Mucosa of stomach (tissue), 1 donor: ENCODE measurements around the gene ADARB2.

Experiments used
- H3K27me3 ChIP-seq: one replicate; pipeline ENCODE4 v1.7.0; 2013; ENCODE audit warnings: mild to moderate bottlenecking, low read length; ENCODE audit not compliant: control insufficient read depth, insufficient read depth
- H3K36me3 ChIP-seq: one replicate; pipeline ENCODE4 v1.7.0; 2013; ENCODE audit warnings: low read length; ENCODE audit not compliant: control insufficient read depth, insufficient read depth
- H3K4me1 ChIP-seq: one replicate; pipeline ENCODE4 v1.7.0; 2013; ENCODE audit warnings: mild to moderate bottlenecking, low read length; ENCODE audit not compliant: control insufficient read depth, insufficient read depth
- H3K4me3 ChIP-seq: one replicate; pipeline ENCODE4 v1.7.0; 2013; ENCODE audit warnings: low read length
- H3K9ac ChIP-seq: one replicate; pipeline ENCODE4 v1.7.0; 2013; ENCODE audit warnings: mild to moderate bottlenecking, low read length, moderate library complexity
- H3K9me3 ChIP-seq: one replicate; pipeline ENCODE4 v1.7.0; 2013; ENCODE audit warnings: mild to moderate bottlenecking, low read length, moderate library complexity; ENCODE audit not compliant: control insufficient read depth
- donor health status: Pancreatic carcinoma.

The ADARB2 gene

DNA sequence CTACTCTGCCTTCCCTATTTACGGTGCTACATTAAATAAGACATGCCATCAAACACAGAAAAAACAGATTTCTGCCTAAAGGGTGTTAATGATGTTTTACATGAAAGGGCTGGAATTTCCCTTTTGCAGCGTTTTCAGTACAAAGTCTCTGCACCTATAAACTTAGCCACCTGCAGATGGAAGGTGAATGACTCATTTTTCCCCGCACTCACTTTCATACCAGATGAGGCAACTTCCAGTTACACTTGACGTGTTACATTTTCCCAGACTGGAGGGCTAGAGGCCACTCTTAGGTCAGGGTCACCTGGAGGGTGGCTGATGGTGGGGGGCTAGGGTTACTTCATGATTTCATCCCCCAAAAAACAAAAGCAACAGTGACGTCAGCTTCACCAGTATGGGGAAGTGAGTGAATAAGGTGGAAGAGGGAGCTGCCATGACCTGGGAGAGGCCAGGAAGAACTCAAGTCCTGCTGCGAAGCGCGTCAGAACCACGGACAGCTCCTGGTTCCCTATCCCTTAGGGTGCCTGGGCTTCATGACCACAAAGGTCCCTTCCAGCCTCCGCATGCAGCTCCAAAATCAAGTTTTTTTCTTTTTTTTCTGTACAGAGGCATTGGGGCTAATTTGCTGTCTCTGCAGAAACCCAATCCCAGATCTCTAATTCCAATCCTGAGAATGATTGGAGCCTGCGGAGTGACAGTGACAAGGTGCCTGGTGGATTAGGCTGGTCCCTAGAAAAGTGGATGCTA lies 94.0 kb downstream of the ADARB2 start:
- no peak overlapping the region for H3K9ac ChIP-seq
- H3K36me3 ChIP-seq, result no peaks in the 10 kb centered on the region
- H3K9me3 ChIP-seq, result no peaks in the 10 kb centered on the region
- no peaks in the 10 kb centered on the region for H3K4me1 ChIP-seq
- H3K27me3 ChIP-seq, result no peaks in the 10 kb centered on the region
- H3K4me3 ChIP-seq, result no peak overlapping the region

DNA sequence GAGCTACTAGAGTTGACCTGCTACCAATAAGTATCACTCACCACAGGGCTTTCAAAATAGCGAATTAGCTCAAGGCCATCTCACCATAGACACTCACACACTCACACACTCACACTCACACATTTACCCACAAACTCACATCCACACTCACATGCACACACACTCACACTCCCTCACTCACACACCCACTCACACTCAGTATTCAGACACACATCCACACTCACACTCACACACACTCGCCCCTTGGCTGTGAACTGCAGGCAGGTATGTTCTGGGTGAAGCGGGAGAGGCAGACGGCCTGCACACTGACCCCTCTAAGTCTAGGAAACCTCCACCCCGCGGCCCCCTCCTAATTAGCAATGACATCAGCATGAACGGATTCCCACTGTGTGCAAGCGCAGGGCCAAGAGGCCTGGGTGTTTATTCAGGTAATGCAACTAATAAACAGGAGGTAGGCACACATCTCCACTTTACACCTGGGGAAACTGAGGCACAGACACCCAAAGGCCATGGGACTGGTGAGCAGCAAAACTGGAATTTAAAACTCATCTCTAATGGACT lies 94.6 kb downstream of the ADARB2 start:
- Histone ChIP-seq H3K4me3 (no peak overlapping the region), H3K9ac (no peak overlapping the region), H3K9me3 (no peaks in the 10 kb centered on the region), H3K27me3 (no peaks in the 10 kb centered on the region), H3K36me3 (no peaks in the 10 kb centered on the region), H3K4me1 (no peaks in the 10 kb centered on the region)

DNA sequence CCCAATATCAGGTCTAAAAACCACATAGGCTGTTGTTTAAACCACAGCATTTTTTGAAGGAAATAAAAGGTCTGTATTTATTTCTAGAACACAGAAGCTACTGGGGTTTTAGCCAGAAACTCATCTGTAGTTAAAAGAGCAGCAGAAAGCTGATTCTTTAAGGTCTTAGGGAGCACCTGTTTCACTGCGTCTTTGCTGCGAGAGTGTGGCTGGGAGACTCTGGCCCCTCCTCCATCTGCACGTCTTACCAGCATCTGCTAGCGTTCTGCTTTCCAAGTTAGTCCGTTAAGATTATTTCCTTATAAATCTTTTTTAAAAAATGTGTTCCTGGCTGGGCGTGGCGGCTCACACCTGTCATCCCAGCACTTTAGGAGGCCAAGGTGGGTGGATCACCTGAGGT lies 95.9 kb downstream of the ADARB2 start:
- Histone ChIP-seq H3K9ac (no peak overlapping the region), H3K36me3 (no peaks in the 10 kb centered on the region), H3K9me3 (no peaks in the 10 kb centered on the region), H3K4me3 (no peak overlapping the region), H3K4me1 (no peaks in the 10 kb centered on the region), H3K27me3 (no peaks in the 10 kb centered on the region)

DNA sequence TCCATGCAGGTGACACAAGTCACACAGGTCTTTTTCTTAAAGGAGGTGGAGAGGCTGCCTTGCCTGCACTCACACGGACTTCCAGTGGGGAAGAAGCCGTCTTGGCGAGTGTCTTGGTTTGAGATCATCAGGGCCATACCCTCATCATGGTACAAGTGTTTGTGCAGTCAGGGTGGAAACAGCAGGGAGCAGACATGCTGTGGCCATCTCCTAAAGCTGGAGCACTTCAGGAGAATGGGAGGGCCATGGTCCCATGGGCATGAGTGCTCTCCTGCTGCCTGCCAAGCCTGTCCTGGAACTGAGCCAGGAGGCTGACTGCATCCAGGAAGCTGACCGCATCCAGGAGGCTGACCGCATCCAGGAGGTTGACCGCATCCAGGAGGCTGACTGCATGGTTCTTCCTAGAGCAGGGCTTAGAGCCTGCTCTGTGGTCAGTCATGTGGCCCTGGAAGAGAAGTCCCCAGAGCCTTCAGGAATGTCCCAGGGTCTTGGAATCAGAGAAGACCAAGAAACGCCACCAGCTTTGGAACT lies 98.4 kb downstream of the ADARB2 start:
- no peak overlapping the region for H3K4me3 ChIP-seq
- H3K36me3 ChIP-seq, result no peaks in the 10 kb centered on the region
- H3K4me1 ChIP-seq, result no peaks in the 10 kb centered on the region
- no peak overlapping the region for H3K9ac ChIP-seq
- H3K27me3 ChIP-seq, result no peaks in the 10 kb centered on the region
- no peaks in the 10 kb centered on the region for H3K9me3 ChIP-seq

DNA sequence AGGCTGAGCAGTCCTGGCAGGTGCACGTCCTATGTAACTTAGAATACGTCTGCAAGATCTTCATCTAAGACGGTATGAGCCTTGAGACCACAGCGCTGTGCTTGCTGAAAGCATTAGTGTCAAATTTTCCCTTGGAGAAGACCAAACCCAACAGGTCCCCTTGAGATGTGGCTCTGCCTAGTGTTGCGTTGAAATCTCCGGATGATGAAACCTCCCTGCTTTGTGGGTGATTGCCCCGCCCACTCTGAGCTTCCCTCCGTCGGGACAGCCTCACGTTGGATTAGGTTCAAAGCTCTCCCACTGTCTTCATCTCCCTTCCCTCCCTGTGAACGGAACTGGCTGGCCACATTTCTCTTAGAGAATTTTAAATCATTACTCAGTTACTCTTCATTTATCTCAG lies 102.0 kb downstream of the ADARB2 start:
- H3K4me1 ChIP-seq, result no peaks in the 10 kb centered on the region
- no peak overlapping the region for H3K4me3 ChIP-seq
- H3K9me3 ChIP-seq, result no peaks in the 10 kb centered on the region
- H3K9ac ChIP-seq, result no peak overlapping the region
- H3K36me3 ChIP-seq, result no peaks in the 10 kb centered on the region
- no peaks in the 10 kb centered on the region for H3K27me3 ChIP-seq

DNA sequence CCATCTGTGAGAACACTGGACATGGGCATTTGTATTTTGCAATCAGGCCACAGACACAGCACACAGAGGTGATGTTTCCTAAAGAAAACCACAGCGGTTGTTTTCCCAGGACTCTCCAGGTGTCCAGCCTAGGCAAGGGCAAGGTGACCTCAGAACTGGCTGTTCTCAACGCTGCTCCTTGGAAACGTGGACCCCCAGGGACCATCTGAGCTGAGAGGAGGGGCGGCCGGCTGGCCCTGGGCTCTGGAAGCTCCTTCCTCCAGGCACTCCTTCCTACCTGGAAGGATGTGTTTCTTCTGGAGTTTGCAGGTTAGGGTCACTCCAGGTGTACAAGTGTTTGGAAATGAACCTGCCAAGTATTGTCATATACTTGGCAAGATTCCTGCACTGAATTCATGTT lies 103.1 kb downstream of the ADARB2 start:
- Histone ChIP-seq H3K9me3 (no peaks in the 10 kb centered on the region), H3K36me3 (no peaks in the 10 kb centered on the region), H3K9ac (no peak overlapping the region), H3K4me1 (no peaks in the 10 kb centered on the region), H3K4me3 (no peak overlapping the region), H3K27me3 (no peaks in the 10 kb centered on the region)

DNA sequence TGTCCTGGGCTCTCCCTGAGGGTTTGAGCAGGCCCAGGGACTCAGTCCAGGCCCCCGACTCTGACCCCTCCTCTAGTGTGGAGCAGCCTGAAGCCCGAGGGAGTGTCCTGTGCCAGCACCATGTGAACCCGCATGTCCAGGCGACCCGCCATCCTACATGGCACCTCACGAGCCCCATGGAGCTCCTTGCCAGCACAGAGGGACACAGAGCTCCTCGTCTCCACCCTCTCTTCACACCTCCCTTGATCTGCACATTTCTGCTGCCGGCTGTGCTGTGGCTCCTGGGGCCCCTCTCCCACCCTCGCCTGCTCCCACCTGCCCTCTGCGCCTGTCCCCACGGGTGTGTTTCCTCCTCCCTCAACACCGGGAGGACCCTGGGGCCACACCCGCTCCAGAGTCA lies 103.5 kb downstream of the ADARB2 start:
- no peaks in the 10 kb centered on the region for H3K36me3 ChIP-seq
- H3K9ac ChIP-seq, result no peak overlapping the region
- no peak overlapping the region for H3K4me3 ChIP-seq
- H3K9me3 ChIP-seq, result no peaks in the 10 kb centered on the region
- H3K4me1 ChIP-seq, result no peaks in the 10 kb centered on the region
- no peaks in the 10 kb centered on the region for H3K27me3 ChIP-seq

DNA sequence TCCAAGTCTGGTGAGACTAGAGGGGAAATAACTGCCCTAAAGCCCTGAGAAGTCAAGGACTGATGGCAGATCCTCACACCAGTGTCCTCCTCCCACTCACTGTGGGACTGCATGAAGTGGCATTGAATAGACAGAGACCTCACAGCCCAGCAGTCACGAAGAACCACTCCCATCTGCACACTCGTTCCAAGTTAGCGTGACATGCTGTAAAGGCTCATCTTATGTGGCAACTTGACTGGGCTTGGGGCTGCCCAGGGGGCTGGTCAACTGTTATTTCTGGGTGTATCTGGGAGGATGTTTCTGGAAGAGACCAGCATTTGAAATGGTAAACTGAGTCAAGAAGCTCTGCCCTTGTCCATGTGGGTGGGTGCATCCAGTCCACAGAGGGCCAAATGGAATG lies 104.7 kb downstream of the ADARB2 start:
- Histone ChIP-seq H3K9me3 (no peaks in the 10 kb centered on the region), H3K4me3 (no peak overlapping the region), H3K27me3 (no peaks in the 10 kb centered on the region), H3K4me1 (no peaks in the 10 kb centered on the region), H3K36me3 (no peaks in the 10 kb centered on the region), H3K9ac (no peak overlapping the region)

DNA sequence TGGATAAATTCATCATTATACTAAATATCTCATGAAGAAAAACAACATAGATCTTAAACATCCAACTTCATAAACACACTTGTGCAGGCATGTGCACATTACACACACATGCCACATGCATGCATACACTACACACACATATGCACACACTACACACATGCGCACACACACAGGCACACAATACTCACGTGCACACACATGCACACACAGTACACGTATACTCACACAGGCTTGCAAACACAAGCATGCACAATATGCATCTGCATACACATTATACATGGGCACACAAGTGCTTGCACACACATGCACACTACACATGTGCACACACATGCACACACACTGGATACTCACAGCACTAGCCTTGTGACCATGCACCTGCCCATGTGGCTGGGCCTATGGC lies 105.2 kb downstream of the ADARB2 start:
- Histone ChIP-seq H3K4me1 (no peaks in the 10 kb centered on the region), H3K36me3 (no peaks in the 10 kb centered on the region), H3K9me3 (no peaks in the 10 kb centered on the region), H3K4me3 (no peak overlapping the region), H3K9ac (no peak overlapping the region), H3K27me3 (no peaks in the 10 kb centered on the region)

DNA sequence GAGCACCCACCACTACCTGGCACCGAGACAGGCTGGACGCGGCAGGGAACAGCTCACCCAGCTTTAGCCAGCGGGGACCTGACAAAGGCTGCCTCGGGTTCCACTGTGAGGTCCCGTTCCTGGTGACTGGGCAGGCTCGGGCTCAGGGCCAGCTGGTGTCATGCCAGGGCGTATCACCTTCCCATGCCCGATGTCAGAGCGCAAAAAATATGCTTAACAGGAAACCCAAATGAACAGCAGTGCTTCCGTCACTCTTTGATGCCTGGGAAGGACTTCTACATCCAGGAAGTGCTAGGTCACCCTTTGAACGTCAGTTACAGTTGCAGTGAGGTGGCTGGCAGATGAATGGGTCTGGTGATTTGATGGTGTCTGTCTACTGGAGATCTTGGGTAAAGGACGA lies 106.0 kb downstream of the ADARB2 start:
- H3K27me3 ChIP-seq, result no peaks in the 10 kb centered on the region
- H3K9me3 ChIP-seq, result no peaks in the 10 kb centered on the region
- no peak overlapping the region for H3K4me3 ChIP-seq
- no peak overlapping the region for H3K9ac ChIP-seq
- no peaks in the 10 kb centered on the region for H3K36me3 ChIP-seq
- no peaks in the 10 kb centered on the region for H3K4me1 ChIP-seq

DNA sequence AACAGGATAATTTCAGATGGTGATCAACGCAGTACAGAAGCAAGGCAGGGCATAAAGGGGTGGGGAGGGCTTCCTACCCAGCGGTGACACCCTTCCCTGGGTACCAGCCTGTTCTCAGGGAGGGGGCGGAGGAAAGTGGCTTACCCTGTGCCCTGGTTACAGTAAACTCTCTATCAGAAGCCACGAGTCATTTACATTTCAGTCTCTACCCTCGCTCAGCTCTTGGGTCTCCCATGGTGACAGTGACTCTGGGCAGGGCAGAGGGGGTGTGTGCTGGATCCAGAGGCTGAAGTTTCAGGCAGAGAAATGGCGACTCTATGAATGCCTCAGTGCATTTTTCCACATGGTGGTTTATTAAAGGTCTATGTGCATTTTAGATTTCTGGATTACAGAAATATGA lies 107.0 kb downstream of the ADARB2 start:
- Histone ChIP-seq H3K4me1 (no peaks in the 10 kb centered on the region), H3K27me3 (no peaks in the 10 kb centered on the region), H3K9ac (no peak overlapping the region), H3K4me3 (no peak overlapping the region), H3K9me3 (no peaks in the 10 kb centered on the region), H3K36me3 (no peaks in the 10 kb centered on the region)

DNA sequence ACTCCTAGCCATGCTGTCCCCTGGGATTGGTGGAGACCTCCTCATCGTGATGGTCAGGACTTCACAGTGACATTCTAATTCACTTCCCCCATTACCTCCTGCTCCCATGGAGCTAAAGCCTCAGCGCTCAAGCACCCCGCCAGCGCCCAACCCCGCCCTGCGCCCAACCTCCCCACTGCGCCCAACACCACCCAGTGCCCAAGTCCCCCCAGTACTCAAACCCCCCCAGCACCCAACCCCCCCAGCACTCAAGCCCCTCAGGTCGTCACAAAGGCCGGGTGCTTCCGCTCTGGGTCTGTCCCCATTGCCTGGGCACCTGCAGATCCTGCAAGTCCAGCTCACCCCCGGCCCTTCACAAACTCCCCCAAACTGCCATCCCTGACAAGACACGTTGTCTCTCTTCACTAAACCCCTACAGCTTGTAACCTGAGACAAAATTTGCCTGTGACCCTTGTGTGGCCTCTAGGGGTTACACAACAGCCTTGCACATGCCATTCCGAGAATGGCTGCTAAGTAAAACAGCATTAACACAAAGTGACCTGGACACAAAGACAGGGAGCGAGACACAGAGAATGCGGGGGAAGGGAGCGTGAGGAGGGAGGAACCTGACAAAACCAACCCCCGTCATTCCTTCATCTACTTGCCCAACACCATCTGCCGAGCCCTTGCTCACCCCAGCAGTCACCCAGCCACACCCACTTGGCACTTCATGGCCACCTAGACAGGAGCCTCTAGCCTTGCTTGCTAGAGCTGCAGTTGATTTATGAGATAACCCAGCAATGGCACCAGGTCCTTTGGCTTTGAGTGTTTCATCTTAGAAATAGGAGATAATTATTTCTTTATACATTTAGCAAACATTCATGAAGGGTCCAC lies 107.8 kb downstream of the ADARB2 start:
- no peaks in the 10 kb centered on the region for H3K4me1 ChIP-seq
- H3K27me3 ChIP-seq, result no peaks in the 10 kb centered on the region
- H3K36me3 ChIP-seq, result no peaks in the 10 kb centered on the region
- no peak overlapping the region for H3K9ac ChIP-seq
- no peak overlapping the region for H3K4me3 ChIP-seq
- no peaks in the 10 kb centered on the region for H3K9me3 ChIP-seq
